Limb (tissue), 2 donors: Measurements from ENCODE around the gene SELENOP.
"Not testable (repeated sequence)": the region's sequence is repeated elsewhere in the genome, so short reads cannot be mapped to it uniquely, and the experiment has no call there.

Experiments used
- DNase-seq, 2 donors: peaks; one replicate each; pipeline ENCODE4 v3.0.0-alpha.2; 2016; ENCODE audit errors: extremely low spot score in 2 of 2

The SELENOP gene

GRCh38 chr5:42811591-42812446 lies at the start of gene SELENOP:
Gene SELENOP, minus strand, starts transcription at chr5:42811892. Its CDS starts 3,539 bp downstream, at chr5:42808353.
- DNase-seq: peak; percentile 48 to 75

- no peak for DNase-seq
Measured at GRCh38 chr5:42858687-42859086, 47.0 kb upstream of the SELENOP start.

- DNase-seq: no peak
Measured at GRCh38 chr5:42858031-42858643, 46.4 kb upstream of the SELENOP start.

DNA sequence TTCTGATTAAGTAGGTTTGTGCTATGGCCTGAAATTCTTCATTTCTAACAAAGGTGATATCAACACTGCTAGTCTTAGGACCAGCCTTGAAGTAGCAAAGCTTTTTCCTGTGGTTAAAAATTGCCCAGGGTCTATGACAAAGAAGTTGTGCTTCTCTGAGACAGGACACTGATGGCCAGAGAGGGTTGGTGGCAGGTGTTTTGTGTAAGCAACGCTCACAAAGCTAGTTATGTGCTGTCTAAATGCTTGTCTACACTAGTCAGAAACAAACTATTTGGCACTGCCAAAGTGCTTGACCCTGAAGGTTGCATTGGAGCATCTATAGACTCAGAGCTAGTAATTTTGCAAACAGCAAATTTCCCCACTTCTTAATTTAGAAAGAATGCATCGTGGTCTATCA lies 44.1 kb upstream of the SELENOP start:
- no peak for DNase-seq

GRCh38 chr5:42855386-42855785 lies 43.7 kb upstream of the SELENOP start:
- no peak for DNase-seq

DNA sequence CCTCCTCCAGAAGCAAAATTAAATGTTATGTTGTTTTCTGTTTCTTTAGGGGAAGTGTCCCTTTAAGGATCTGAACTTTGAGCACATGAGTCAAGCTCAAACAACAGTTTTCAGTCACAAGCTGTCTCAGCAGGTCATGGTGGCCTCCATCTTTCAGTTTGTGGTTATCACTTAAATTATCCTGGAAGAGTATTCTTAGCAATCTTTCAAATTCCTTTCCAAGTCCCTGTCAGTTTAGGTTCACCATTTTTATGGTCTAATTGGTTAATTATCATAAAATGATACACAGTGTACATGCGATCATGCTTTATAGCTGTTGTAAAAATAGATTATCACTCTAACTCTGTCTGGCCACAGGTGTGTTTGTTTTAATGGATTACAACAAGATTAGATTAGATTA lies 43.1 kb upstream of the SELENOP start:
- DNase-seq: no peak

- no peak for DNase-seq
Measured at GRCh38 chr5:42852826-42853225, 41.1 kb upstream of the SELENOP start.

DNA sequence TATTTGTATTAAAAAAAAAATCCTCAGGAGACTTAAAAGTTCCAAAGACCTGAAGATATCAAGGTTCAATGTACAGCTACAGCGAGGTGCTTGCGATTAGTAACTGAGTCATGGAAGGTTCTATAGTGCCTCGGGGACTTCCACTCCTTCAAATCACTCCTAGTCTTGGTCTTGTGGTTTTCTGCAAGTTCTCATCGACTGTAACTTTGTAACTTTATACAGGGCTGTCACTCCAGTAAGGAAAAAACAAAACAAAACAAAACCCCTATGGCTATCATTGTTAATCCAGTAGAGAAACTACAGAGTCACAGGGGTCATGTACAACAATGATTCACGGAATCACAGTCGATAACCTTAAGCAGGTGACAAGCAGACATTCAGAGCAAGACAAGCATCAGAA lies 39.8 kb upstream of the SELENOP start:
- DNase-seq: no peak

- no peak for DNase-seq
Measured at GRCh38 chr5:42848545-42848944, 36.9 kb upstream of the SELENOP start.

DNA sequence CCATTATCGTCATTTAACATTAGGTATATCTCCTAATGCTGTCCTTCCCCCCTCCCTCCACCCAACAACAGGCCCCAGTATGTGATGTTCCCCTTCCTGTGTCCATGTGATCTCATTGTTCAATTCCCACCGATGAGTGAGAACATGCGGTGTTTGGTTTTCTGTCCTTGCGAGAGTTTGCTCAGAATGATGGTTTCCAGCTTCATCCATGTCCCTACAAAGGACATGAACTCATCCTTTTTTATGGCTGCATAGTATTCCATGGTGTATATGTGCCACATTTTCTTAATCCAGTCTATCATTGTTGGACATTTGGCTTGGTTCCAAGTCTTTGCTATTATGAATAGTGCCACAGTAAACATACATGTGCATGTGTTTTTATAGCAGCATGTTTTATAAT lies 32.7 kb upstream of the SELENOP start:
- not testable (repeated sequence) for DNase-seq

- DNase-seq: no peak
Measured at GRCh38 chr5:42843675-42844292, 32.1 kb upstream of the SELENOP start.

GRCh38 chr5:42842921-42843641 lies 31.4 kb upstream of the SELENOP start:
- no peak for DNase-seq

- no peak for DNase-seq
Measured at GRCh38 chr5:42840842-42841567, 29.3 kb upstream of the SELENOP start.

DNA sequence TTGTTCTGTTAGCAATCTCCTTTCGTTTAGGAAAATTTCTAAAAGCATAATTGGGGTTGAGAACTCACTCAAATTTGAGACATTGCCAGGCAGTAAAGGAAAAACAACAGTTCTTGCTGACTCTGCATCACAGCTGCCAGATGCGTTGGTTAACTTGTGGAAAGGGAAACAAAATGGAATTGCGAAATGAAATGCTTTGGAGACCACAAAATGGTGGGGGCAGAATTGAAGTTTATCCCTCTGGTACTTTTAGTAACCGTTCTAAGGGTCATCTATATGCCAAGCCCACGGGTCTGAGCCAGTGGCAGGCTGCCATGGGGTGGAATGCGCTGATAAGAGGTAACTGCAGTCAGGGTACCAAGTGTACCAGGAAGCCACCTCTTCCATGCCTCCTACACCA lies 28.6 kb upstream of the SELENOP start:
- peak in 1 of 2 donors; percentile 60 for DNase-seq

DNA sequence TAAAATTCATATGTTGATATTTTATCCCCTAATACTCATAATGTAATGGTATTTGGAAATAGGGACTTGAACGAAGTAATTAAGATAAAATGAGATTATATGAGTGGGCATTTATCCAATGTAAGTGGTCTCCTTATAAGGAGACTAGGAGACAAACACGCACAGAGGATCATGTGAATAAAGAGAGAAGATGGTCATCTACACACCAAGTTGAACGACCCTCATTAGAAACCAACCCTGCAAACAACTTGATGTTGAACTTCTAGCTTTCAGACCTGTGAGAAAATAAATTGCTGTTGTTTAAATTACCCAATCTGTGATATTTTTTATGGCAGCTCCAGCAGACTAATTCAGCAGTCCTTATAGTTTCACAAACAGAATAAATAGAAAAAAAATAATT lies 27.5 kb upstream of the SELENOP start:
- DNase-seq: no peak

- no peak for DNase-seq
Measured at GRCh38 chr5:42837601-42838000, 25.9 kb upstream of the SELENOP start.

- DNase-seq: no peak
Measured at GRCh38 chr5:42836070-42836769, 24.5 kb upstream of the SELENOP start.

DNA sequence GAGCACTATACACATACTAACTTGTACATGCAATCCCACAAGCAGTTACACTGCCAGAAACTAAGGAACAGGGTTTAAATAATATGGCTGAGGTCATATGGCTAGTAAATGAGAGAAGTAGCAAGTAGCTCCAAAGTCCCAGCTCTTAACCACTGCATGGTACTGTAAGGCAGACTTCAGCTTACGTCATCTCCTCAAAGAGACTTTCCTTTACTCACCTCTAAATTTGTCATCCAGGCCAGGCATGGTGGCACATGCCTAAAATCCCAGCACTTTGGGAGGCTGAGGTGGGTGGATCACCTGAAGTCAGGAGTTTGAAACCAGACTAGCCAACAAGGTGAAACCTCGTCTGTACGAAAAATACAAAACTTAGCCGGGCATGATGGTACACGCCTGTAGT lies 20.4 kb upstream of the SELENOP start:
- no peak for DNase-seq

GRCh38 chr5:42830924-42831323 lies 19.2 kb upstream of the SELENOP start:
- DNase-seq: no peak

DNA sequence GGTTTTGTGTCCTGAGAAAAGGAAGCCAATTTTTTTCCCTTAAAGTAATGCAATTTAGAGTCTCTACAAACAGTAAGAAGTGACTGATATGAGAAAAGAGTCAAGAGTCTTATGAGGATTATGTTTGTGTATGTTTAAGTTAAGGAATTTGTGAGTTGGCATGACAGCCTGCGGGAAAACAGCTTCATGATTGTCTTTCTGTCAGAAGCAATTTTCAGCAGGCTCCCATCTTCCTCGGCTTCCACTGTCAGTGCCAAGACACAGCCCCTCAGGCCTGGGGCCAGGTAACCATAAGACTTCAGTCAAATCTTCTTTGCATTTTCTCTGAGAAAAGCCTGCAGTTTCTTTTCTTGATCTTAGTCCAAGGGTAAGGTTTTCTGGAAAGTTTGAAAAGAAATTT lies 17.0 kb upstream of the SELENOP start:
- peak; percentile 52 to 67 for DNase-seq
